GM12878 (cell line): ENCODE measurements around the gene ZMYND10.

Experiments used
- CTCF ChIP-seq, 3 experiments: IDR thresholded peaks in 2 of 3; conservative IDR thresholded peaks in 1 of 3; 2 replicates each; pipeline ENCODE4 v1.5.1; 2011; ENCODE audit warnings: low read depth in 3 of 3, low read length in 3 of 3, mild to moderate bottlenecking in 3 of 3, control low read depth in 2 of 3, moderate library complexity in 2 of 3, inconsistent platforms in 1 of 3, mixed read lengths in 1 of 3; ENCODE audit not compliant: control insufficient read depth in 2 of 3, insufficient read depth in 1 of 3; ENCODE audit errors: extremely low read depth in 1 of 3
- EGR1 ChIP-seq, 2 experiments: IDR thresholded peaks; 1 replicate in 1 of 2; 2 replicates in 1 of 2; pipeline ENCODE4 v1.6.1; 2011 to 2012; ENCODE audit warnings: low read depth in 2 of 2, low read length in 2 of 2, borderline replicate concordance in 1 of 2, mild to moderate bottlenecking in 1 of 2, moderate library complexity in 1 of 2
- ELK1 ChIP-seq: IDR thresholded peaks from 2 replicates; pipeline ENCODE4 v1.6.1; 2012; ENCODE audit warnings: low read depth, low read length, improper control_type of control experiment
- EZH2 ChIP-seq: IDR thresholded peaks from 2 replicates; pipeline ENCODE4 v1.6.1; 2012; ENCODE audit warnings: low read depth, mild to moderate bottlenecking, control low read depth, inconsistent platforms, low read length, borderline replicate concordance; ENCODE audit not compliant: control insufficient read depth
- MAX ChIP-seq: IDR thresholded peaks from 2 replicates; pipeline ENCODE4 v1.6.1; 2012; ENCODE audit warnings: low read depth, low read length, improper control_type of control experiment
- MEF2B ChIP-seq: fragments of 450-650 bp; IDR thresholded peaks from 2 replicates; pipeline ENCODE4 v1.6.1; 2018; ENCODE audit warnings: mild to moderate bottlenecking, moderate library complexity; ENCODE audit not compliant: partially characterized antibody, poor library complexity, severe bottlenecking
- MLLT1 ChIP-seq: fragments of 450-650 bp; IDR thresholded peaks from 2 replicates; pipeline ENCODE4 v1.6.1; 2016; ENCODE audit warnings: mild to moderate bottlenecking
- NBN ChIP-seq: fragments of 450-650 bp; IDR thresholded peaks from 2 replicates; pipeline ENCODE4 v1.6.1; 2016
- NFYA ChIP-seq: IDR thresholded peaks from 2 replicates; pipeline ENCODE4 v1.6.1; 2011; ENCODE audit warnings: low read depth, mild to moderate bottlenecking, low read length, improper control_type of control experiment, borderline replicate concordance
- POLR2A ChIP-seq: IDR thresholded peaks from 2 replicates; pipeline ENCODE4 v1.6.1; 2011; ENCODE audit warnings: low read depth, mild to moderate bottlenecking, low read length
- REST ChIP-seq: IDR thresholded peaks from 2 replicates; pipeline ENCODE4 v1.6.1; 2012; ENCODE audit warnings: mild to moderate bottlenecking, low read depth, low read length
- TCF7 ChIP-seq: IDR thresholded peaks from 2 replicates; pipeline ENCODE4 v1.6.1; 2014; ENCODE audit warnings: antibody characterized with exemption, borderline replicate concordance
- ZBED1 ChIP-seq: IDR thresholded peaks from 2 replicates; pipeline ENCODE4 v1.6.1; 2016; ENCODE audit warnings: borderline replicate concordance

GRCh38 chr3:50296721-50297383, 48.7 kb downstream of the ZMYND10 start:
- TF ChIP-seq ZBED1 = no peak
- TF ChIP-seq REST = no peak
- TF ChIP-seq POLR2A = no peak
- no peak for TF ChIP-seq NBN
- no peak for TF ChIP-seq EZH2
- no peak for TF ChIP-seq NFYA
- TF ChIP-seq MAX = no peak
- TF ChIP-seq TCF7 = no peak
- TF ChIP-seq MEF2B = no peak
- no peak for TF ChIP-seq MLLT1
- no peak for TF ChIP-seq ELK1
- TF ChIP-seq CTCF (IDR thresholded peaks at IDR 0.05 in 2 of 3, conservative IDR thresholded peaks at IDR 0.05 in 1 of 3; ENCODE audit: control insufficient read depth in 2 of 3, extremely low read depth in 1 of 3, insufficient read depth in 1 of 3, low read depth in 3 of 3, low read length in 3 of 3) = no peak
- no peak for TF ChIP-seq EGR1 (IDR thresholded peaks at IDR 0.05; ENCODE audit: borderline replicate concordance in 1 of 2, low read depth in 2 of 2, low read length in 2 of 2)
